Natural killer cell treated with Interleukin-12 subunit alpha and Interleukin-12 subunit beta and Interleukin-15 and Interleukin-18, amount 100 ng/mL, for 72 hours (primary cell): ENCODE measurements around the gene EIF5AL1. TPM values are rescaled to one million over a fixed set of nuclear protein-coding genes. Genes with fewer than 3 reads are reported as not detected.
A peak's percentile ranks its signal among the peaks of the same experiment; 100 is the strongest.
"Not testable (repeated sequence)": the region's sequence is repeated elsewhere in the genome, so short reads cannot be mapped to it uniquely, and the experiment has no call there.

ENCODE experiments used
- ATAC-seq, 2 donors: fragments of 150-1000 bp; cut with Tn5 transposase in 1 of 2; sonication (Bioruptor Pico), chemical (Tn5 transposase) in 1 of 2; 2 replicates each; pipeline ENCODE4 v1.10.0; 2021
- DNase-seq: peaks from one replicate; pipeline ENCODE4 v3.0.0; 2022; ENCODE audit warnings: low spot score
- H3K27ac Mint-ChIP-seq, 2 donors: 1 replicate in 1 of 2; 2 replicates in 1 of 2; pipeline ENCODE4 v1.8.0; 2022; ENCODE audit warnings: mixed read lengths in 2 of 2, mild to moderate bottlenecking in 1 of 2, moderate library complexity in 1 of 2
- H3K27me3 Mint-ChIP-seq, 2 donors: 1 replicate in 1 of 2; 2 replicates in 1 of 2; pipeline ENCODE4 v1.8.0; 2022; ENCODE audit warnings: mixed read lengths in 2 of 2
- H3K36me3 Mint-ChIP-seq: one replicate; pipeline ENCODE4 v1.8.0; 2022; ENCODE audit warnings: mixed read lengths
- H3K4me1 Mint-ChIP-seq, 2 donors: 1 replicate in 1 of 2; 2 replicates in 1 of 2; pipeline ENCODE4 v1.8.0; 2022; ENCODE audit warnings: low read depth in 2 of 2, mixed read lengths in 2 of 2, mild to moderate bottlenecking in 1 of 2
- H3K4me3 Mint-ChIP-seq: one replicate; pipeline ENCODE4 v1.8.0; 2022; ENCODE audit warnings: mixed read lengths
- H3K9me3 Mint-ChIP-seq: 2 replicates; pipeline ENCODE4 v1.8.0; 2022; ENCODE audit warnings: mixed read lengths
- total RNA-seq, 2 donors: library from RNA; stranded (reverse); gene quantifications; one replicate each; pipeline ENCODE4 v1.2.3, GENCODE V29; 2022

Gene EIF5AL1
- total RNA-seq, 2 donors from 2014 or later = 0.11 to 4.8 TPM

- H3K4me1 Mint-ChIP-seq, H3K9me3 Mint-ChIP-seq, H3K36me3 Mint-ChIP-seq, DNase-seq, H3K27ac Mint-ChIP-seq, H3K4me3 Mint-ChIP-seq: not testable (repeated sequence)
- peak in 1 of 2 donors; percentile 49 for ATAC-seq
- peaks cover 14 to 16% of the 10 kb centered on the region in 2 donors for H3K27me3 Mint-ChIP-seq
These were observed 2.9 kb upstream of the EIF5AL1 start for GRCh38 chr10:79509306-79509933.

- not testable (repeated sequence) for H3K36me3 Mint-ChIP-seq, H3K4me3 Mint-ChIP-seq
These were observed 2.3 kb upstream of the EIF5AL1 start for GRCh38 chr10:79509934-79510508.

GRCh38 chr10:79516532-79517205 lies 4.3 kb downstream of the EIF5AL1 start:
- not testable (repeated sequence) for H3K4me3 Mint-ChIP-seq, H3K9me3 Mint-ChIP-seq, DNase-seq, ATAC-seq, H3K4me1 Mint-ChIP-seq, H3K36me3 Mint-ChIP-seq, H3K27ac Mint-ChIP-seq
- peaks cover 12 to 15% of the 10 kb centered on the region in 2 donors for H3K27me3 Mint-ChIP-seq

More at GRCh38 chr10:79509934-79510508, 2.3 kb upstream of the EIF5AL1 start:
- H3K27ac Mint-ChIP-seq, DNase-seq, H3K9me3 Mint-ChIP-seq, ATAC-seq, H3K4me1 Mint-ChIP-seq: not testable (repeated sequence)
- H3K27me3 Mint-ChIP-seq = peaks cover 14 to 16% of the 10 kb centered on the region in 2 donors

- peaks cover 12 to 15% of the 10 kb centered on the region in 2 donors for H3K27me3 Mint-ChIP-seq
- not testable (repeated sequence) for ATAC-seq, H3K27ac Mint-ChIP-seq, H3K36me3 Mint-ChIP-seq, H3K9me3 Mint-ChIP-seq, DNase-seq, H3K4me3 Mint-ChIP-seq, H3K4me1 Mint-ChIP-seq
These were observed 5.2 kb downstream of the EIF5AL1 start for GRCh38 chr10:79517567-79517966.

- not testable (repeated sequence) for H3K27ac Mint-ChIP-seq, H3K36me3 Mint-ChIP-seq, DNase-seq, H3K9me3 Mint-ChIP-seq, ATAC-seq, H3K4me3 Mint-ChIP-seq, H3K4me1 Mint-ChIP-seq
- H3K27me3 Mint-ChIP-seq = peaks cover 4 to 11% of the 10 kb centered on the region in 2 donors
These were observed 9.4 kb downstream of the EIF5AL1 start for GRCh38 chr10:79521751-79522150.

- not testable (repeated sequence) for H3K4me3 Mint-ChIP-seq, H3K9me3 Mint-ChIP-seq, H3K4me1 Mint-ChIP-seq, H3K27ac Mint-ChIP-seq, H3K36me3 Mint-ChIP-seq, DNase-seq
- peaks cover 0 to 13% of the 10 kb centered on the region in 2 donors for H3K27me3 Mint-ChIP-seq
- ATAC-seq = peak; percentile 46 to 54
These were observed 10.1 kb downstream of the EIF5AL1 start for GRCh38 chr10:79522464-79522863.

GRCh38 chr10:79523157-79523853 lies 11.0 kb downstream of the EIF5AL1 start:
- peak in 1 of 2 donors; percentile 22 for ATAC-seq
- not testable (repeated sequence) for H3K36me3 Mint-ChIP-seq, DNase-seq, H3K4me3 Mint-ChIP-seq, H3K4me1 Mint-ChIP-seq, H3K27ac Mint-ChIP-seq, H3K9me3 Mint-ChIP-seq
- peaks cover 0 to 13% of the 10 kb centered on the region in 2 donors for H3K27me3 Mint-ChIP-seq

GRCh38 chr10:79525049-79525710 lies 12.8 kb downstream of the EIF5AL1 start:
- not testable (repeated sequence) for DNase-seq, H3K27ac Mint-ChIP-seq, H3K4me3 Mint-ChIP-seq, ATAC-seq, H3K36me3 Mint-ChIP-seq, H3K4me1 Mint-ChIP-seq, H3K9me3 Mint-ChIP-seq
- peaks cover 0 to 13% of the 10 kb centered on the region in 2 donors for H3K27me3 Mint-ChIP-seq

GRCh38 chr10:79528261-79528660 lies 15.9 kb downstream of the EIF5AL1 start:
- not testable (repeated sequence) for DNase-seq, H3K4me1 Mint-ChIP-seq, ATAC-seq

GRCh38 chr10:79533142-79533902 lies 21.0 kb downstream of the EIF5AL1 start:
- not testable (repeated sequence) for H3K27me3 Mint-ChIP-seq, H3K4me3 Mint-ChIP-seq, H3K4me1 Mint-ChIP-seq, ATAC-seq, DNase-seq, H3K36me3 Mint-ChIP-seq, H3K9me3 Mint-ChIP-seq, H3K27ac Mint-ChIP-seq

More at GRCh38 chr10:79528261-79528660, 15.9 kb downstream of the EIF5AL1 start:
- not testable (repeated sequence) for H3K9me3 Mint-ChIP-seq, H3K27me3 Mint-ChIP-seq, H3K27ac Mint-ChIP-seq, H3K4me3 Mint-ChIP-seq, H3K36me3 Mint-ChIP-seq

GRCh38 chr10:79533903-79534175 lies 21.5 kb downstream of the EIF5AL1 start:
- ATAC-seq, H3K27me3 Mint-ChIP-seq, H3K4me3 Mint-ChIP-seq, H3K36me3 Mint-ChIP-seq, H3K4me1 Mint-ChIP-seq, DNase-seq, H3K9me3 Mint-ChIP-seq, H3K27ac Mint-ChIP-seq: not testable (repeated sequence)

GRCh38 chr10:79538311-79538710 lies 26.0 kb downstream of the EIF5AL1 start:
- not testable (repeated sequence) for H3K36me3 Mint-ChIP-seq, H3K27me3 Mint-ChIP-seq, H3K4me3 Mint-ChIP-seq, H3K4me1 Mint-ChIP-seq, DNase-seq, H3K9me3 Mint-ChIP-seq, H3K27ac Mint-ChIP-seq, ATAC-seq

GRCh38 chr10:79540930-79541329 lies 28.6 kb downstream of the EIF5AL1 start:
- not testable (repeated sequence) for H3K36me3 Mint-ChIP-seq, DNase-seq, H3K27me3 Mint-ChIP-seq, H3K27ac Mint-ChIP-seq, H3K4me1 Mint-ChIP-seq, H3K9me3 Mint-ChIP-seq, H3K4me3 Mint-ChIP-seq
- ATAC-seq = peak; percentile 50 to 76
